RKO (cell line): ENCODE results near the gene AK3.
"Not testable (repeated sequence)": the region's sequence is repeated elsewhere in the genome, so short reads cannot be mapped to it uniquely, and the experiment has no call there.

Experiments
- DNase-seq: peaks from one replicate; pipeline ENCODE4 v3.0.0-alpha.2; 2016; ENCODE audit warnings: low spot score

AK3 gene

GRCh38 chr9:4740638-4741364 is at the start of gene AK3:
AK3 (minus strand) TSS chr9:4741202; CDS start chr9:4741087, 115 bp downstream.
- DNase-seq: peak; percentile 90

DNA sequence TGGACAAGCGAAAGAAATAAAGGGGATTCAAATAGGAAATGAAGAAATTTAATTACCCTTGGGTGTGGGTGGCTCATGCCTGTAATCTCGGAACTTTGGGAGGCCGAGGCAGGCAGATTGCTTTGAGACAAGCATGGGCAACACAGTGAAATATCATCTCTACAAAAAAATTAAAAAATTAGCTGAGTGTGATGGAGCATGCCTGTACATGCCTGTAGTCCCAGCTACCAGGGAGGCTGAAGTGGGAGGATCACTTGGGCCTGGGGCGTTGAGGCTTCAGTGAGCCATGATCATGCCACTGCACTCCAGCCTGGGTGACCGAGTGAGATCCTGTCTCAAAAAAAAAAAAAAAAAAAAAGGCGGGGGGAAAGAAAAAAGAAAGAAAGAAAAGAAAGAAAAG is 47.7 kb upstream of the AK3 start:
- no peak for DNase-seq

GRCh38 chr9:4787876-4788275 is 46.9 kb upstream of the AK3 start:
- DNase-seq: peak; percentile 24

DNA sequence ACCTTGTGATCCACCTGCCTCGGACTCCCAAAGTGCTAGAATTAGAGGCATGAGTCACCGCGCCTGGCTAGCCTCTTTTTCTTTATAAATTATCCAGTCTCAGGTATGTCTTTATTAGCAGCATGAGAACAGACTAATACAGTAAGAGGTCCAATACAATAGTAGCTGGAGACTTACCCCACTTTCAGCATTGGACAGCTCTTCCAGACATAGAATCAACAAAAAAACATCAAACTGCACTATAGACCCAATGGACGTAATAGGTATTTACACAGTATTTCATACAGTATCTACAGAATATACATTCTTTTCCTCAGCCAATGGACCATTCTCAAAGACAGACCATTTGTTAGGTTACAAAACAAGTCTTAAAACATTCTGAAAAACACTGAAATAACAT is 45.6 kb upstream of the AK3 start:
- DNase-seq: no peak

DNA sequence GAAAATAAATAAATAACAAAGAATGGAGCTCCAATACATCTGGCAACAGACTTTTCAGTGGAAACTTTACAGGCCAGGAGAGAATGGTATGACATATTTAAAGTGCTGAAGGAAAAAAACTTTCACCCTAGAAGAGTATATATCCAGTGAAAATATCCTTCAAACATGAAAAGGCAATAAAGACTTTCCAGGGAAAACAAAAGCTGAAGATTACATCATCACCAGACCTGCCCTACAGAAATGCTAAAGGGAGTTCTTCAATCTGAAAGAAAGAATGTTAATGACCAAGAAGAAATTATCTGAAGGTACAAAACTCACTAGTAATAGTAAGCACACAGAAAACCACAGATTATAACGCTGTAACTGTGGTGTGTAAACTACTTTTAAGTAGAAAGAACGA is 43.4 kb upstream of the AK3 start:
- DNase-seq: no peak

DNA sequence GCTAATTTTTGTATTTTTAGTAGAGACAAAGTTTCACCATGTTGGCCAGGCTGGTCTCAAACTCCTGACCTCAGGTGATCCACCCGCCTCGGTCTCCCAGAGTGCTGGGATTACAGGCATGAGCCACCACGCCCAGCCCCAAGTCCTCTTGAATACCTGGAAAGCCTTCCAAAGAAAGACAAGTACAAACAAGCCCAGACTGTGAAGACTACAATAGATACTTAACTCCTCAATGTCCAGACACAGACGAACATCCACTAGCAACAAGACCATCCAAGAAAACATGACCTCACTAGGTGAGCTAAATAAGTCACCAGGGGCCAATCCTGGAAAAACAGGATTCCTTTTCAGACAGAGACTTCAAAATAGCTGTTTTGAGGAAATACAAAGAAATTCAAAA is 42.2 kb upstream of the AK3 start:
- not testable (repeated sequence) for DNase-seq

DNA sequence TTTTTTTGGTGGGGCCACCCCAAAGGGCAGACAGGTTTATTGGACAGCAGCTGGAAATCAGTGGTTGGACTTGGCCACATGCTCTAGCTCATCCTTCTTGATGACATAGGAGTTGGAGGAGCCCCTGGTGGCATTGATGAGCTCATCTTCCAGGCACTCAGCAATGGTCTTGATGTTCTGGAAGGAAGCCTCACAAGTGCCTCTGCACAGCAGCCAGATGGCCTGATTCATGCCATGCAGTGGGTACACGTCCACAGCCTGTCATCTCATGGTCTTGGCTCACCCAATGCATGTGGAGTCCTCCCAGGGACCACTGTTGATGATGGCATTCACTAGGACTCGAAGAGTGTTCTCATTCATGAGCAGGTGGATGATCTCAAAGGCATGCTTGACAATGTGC is 40.4 kb upstream of the AK3 start:
- DNase-seq: no peak

GRCh38 chr9:4780651-4781050 is 39.6 kb upstream of the AK3 start:
- DNase-seq: no peak

GRCh38 chr9:4774958-4775357 is 34.0 kb upstream of the AK3 start:
- DNase-seq: not testable (repeated sequence)

DNA sequence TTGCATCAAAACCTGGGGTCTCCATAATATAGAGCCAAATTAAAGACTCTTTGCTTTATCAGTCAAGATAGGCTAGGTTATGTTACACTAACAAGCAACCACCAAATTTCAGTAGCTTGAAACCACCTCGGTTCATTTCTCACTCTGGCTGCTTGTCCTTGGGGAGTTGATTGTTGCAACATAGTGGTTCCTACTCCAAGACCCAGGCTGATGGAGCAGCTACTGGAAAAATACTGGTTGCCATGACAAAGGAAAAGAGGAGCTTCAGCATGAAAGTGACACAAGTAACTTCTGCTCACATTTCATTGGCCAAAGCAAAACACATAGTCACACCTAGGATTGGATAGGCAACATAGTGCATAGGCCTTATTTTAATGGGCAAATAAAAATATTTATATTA is 33.2 kb upstream of the AK3 start:
- DNase-seq: no peak

DNA sequence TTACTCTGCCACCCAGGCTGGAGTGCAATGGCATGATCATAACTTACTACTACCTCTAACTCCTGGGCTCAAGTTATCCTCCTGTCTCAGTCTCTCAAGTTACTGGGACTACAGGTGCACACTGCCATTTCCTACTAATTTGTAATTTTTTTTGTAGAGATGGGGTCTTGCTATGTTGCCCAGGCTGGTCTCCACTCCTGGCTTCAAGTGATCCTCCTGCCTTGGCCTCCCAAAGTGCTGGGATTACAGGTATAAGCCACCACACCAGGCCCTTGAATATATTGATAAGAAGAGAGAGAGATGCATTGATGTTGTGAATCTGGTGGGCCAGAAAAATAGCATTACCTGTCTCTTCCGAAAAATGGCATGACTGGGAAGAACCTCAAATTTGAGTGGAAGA is 30.8 kb upstream of the AK3 start:
- no peak for DNase-seq

DNA sequence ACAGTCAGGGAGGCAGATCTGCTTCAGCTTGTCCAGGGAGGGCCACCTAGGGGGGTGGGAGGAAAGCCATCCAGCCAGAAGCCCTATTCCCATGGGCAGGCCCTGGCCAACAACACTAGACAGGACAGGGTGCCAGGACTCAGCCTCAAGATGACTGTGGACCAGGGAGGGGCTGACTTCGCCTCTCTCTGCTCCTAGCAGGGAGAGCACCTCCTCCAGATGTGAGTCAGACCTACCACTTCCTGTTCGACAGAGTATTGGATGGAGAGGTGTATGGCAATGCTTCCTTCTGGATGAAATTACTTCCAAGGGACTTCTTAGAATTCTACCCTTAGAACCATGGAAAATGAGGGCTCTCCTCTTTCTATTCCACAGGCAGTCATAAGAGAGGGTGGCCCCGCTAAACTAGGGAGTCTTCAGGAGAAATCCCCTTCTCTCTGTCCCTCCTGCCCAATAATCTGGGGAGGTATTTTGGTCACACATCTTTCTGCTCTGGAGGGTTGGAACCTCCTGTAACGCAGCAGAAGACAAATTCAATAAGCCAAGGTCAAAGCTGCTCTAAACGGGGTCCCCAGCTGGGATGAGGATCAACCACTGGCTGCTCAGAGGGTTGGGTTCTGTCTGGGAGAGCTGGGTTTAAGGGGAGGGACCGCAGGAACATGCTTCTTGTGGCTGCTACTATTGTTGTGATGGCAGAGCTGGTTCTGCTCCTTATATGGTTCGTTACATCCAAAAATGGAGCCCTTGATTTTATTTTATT is 28.5 kb upstream of the AK3 start:
- DNase-seq: peak; percentile 51

- no peak for DNase-seq
These were observed 27.7 kb upstream of the AK3 start for GRCh38 chr9:4768681-4769080.

DNA sequence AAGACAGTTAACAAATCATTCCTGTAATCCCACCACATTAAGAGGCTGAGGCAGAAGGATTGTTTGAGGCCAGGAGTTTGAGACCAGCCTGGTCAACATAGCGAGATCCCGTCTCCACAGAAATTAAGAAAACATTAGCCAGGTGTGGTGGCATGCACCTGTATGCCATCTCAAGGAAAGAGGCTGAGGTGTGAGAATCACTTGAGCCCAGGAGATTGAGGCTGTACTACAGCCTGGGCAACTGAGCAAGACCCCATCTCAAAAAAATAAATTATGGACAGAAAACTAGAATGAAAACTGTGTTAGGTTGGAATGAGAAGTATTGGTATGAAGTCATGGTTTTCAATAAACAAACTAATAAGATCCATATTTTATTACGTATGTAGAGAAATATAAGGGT is 23.0 kb upstream of the AK3 start:
- DNase-seq: no peak

GRCh38 chr9:4762886-4763541 is 22.0 kb upstream of the AK3 start:
- DNase-seq: no peak

- peak; percentile 63 for DNase-seq
These were observed 21.3 kb upstream of the AK3 start for GRCh38 chr9:4762108-4762885.

- DNase-seq: no peak
These were observed 19.1 kb upstream of the AK3 start for GRCh38 chr9:4760122-4760521.

GRCh38 chr9:4756420-4756819 is 15.4 kb upstream of the AK3 start:
- DNase-seq: no peak

DNA sequence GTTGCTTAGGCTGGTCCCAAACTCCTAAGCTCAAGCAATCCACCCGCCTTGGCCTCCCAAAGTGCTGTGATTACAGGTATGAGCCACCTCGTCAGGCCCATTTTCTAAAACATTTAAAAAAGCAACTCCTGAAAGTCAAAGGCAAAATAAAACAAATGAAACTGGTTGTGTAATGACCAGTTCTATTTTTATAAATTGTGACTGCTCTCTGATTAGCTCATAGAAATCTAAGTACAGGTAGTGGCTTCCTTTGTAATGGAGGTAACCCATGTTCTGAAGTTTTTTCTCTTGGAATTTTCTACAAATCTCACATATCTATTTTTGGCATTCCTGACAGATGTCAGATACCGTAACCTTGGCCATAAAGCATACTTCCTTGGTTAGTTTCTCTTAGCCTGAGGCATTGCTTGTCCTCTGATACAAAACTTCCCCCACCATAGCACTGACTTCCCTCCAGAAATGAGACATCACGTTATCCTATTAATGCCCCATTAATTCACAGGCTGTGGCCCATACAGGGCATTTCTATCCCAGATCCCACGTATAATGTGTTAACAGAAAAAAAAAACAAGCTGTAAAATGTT is 14.1 kb upstream of the AK3 start:
- no peak for DNase-seq

- DNase-seq: not testable (repeated sequence)
These were observed 13.5 kb upstream of the AK3 start for GRCh38 chr9:4754530-4754929.

DNA sequence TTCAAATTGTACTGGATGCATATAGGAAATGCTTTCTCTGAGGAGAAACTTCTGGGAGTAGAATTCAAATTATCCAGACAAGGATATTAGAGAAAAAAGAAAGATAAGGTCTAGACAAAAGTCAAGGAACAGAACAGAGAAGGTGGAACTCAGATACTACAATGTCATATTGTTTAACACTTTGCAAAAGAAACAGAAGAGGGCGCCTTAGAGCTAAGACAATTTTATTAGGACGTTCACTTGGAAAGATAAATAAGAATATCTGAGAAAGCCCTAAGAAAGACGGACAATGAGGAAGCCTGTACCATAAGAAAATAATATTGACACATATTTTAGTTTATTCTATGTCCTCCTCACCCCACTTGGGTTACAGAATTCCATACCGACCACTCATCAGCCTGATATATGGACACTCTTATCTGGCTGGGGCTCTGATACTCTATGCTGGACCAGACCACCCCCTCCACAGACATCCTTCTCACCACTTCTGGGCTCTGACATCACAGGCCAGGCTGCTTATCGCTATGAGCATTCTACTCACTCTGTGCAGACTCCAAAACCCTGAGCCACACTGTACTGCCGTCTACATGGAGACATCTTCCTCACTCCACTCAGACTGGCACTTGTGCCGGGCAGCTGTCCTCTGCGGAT is 9.1 kb upstream of the AK3 start:
- peak; percentile 48 for DNase-seq
